Activated CD4-positive, alpha-beta T cell treated with anti-CD3 and anti-CD28 coated beads for 36 hours (primary cell): ENCODE results near the gene MRPL39. TPM values are rescaled to one million over a fixed set of nuclear protein-coding genes. Genes with fewer than 3 reads are reported as not detected.

Source experiments
- ATAC-seq: fragments of 200-7000 bp; cut with Tn5 transposase; one replicate; pipeline ENCODE4 v1.10.0; 2021; ENCODE audit warnings: mild to moderate bottlenecking, moderate library complexity
- CTCF ChIA-PET: fragments of 350-600 bp; sonication (Branson Sonifier 250); formaldehyde crosslinking; loops from one replicate; lab custom pipeline; 2021; ENCODE audit warnings: antibody characterized with exemption; lab: Charles Lee
- POLR2A ChIA-PET: fragments of 350-600 bp; sonication (Branson Sonifier 250); formaldehyde crosslinking; loops from one replicate; lab custom pipeline; 2021; ENCODE audit warnings: antibody characterized with exemption, inconsistent platforms; lab: Charles Lee
- DNase-seq: peaks from one replicate; pipeline ENCODE4 v3.0.0-alpha.2; 2020
- H3K27ac Mint-ChIP-seq: one replicate; pipeline ENCODE4 v1.8.0; 2021; ENCODE audit warnings: mixed read lengths
- H3K27me3 Mint-ChIP-seq: one replicate; pipeline ENCODE4 v1.8.0; 2021; ENCODE audit warnings: mixed read lengths
- H3K36me3 Mint-ChIP-seq: one replicate; pipeline ENCODE4 v1.8.0; 2021; ENCODE audit warnings: low read depth, mixed read lengths
- H3K4me1 Mint-ChIP-seq: one replicate; pipeline ENCODE4 v1.8.0; 2021; ENCODE audit warnings: mixed read lengths
- H3K4me3 Mint-ChIP-seq: one replicate; pipeline ENCODE4 v1.8.0; 2021; ENCODE audit warnings: mild to moderate bottlenecking, moderate library complexity, mixed read lengths
- H3K9me3 Mint-ChIP-seq: one replicate; pipeline ENCODE4 v1.8.0; 2021; ENCODE audit warnings: low read depth, mixed read lengths
- intact Hi-C, 2 experiments: fragments of 100-400 bp; cut with DNase I in 1 of 2; cut with micrococcal nuclease in 1 of 2; formaldehyde crosslinking; loops; one replicate each; pipeline versions ENCODE4 v1.14.2 to v1.15.1; 2022 to 2024; cut with DNase I, micrococcal nuclease
- total RNA-seq, 2 experiments: library from RNA; stranded (reverse); gene quantifications; one replicate each; pipeline ENCODE4 v1.2.3, GENCODE V29; 2021

MRPL39 gene
- total RNA-seq = 10 to 100 TPM; 78.4 to 84.5 TPM

DNA sequence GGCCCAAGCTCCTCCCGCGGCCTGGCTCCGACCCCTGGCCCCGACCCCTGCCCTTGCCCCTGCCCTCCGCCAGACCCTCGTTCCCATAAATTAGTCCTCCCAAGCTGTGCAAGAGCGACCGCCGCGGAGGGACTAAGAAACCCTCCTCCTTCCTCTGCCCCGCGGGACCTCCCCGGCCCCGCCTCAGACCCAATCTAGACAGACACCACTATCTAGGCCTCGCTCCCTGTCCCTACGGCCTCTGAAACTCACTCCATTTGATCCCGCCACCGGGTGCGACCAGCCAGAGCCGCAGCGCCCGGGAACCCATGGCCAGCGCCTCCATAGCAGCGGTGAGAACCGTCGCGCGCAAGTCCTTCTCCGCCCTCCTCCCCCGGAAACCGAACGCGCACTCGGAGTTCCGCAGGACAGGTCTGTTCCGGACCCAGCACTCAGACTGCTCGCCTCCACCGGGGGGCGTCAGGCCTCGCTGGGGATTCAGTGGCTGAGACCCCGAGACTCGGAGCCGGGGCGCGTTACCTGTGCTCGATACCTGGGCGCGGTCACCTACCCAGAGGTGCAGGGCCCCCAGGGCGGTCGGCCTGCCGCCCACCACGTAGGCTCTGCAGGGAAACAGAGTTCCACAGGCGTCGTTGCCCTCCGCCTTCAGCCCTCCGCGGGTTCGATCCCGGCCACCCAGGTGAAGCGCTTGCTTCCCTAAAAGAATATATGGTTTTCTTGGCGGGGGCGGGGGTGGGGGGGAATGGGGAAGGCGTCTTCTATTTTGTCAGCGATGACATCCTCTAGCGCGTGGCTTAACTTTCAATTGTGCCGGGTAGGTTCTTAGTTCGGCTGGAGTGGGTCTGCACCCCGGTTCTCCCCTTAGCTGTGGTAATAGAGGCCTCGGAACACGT is at the start of gene MRPL39:
Gene MRPL39 (minus strand): TSS at position 331 of the 893 bp plus-strand sequence. CDS start 6 bp downstream, at position 325.
- ATAC-seq = peak; percentile 95
- Mint-ChIP-seq H3K4me3 (peak within 1 kb of the TSS; percentile 97), H3K4me1 (peaks cover 37% of the 10 kb centered on the region), H3K27ac (peak within 1 kb of the TSS; percentile 100), H3K27me3 (no peaks in the 10 kb centered on the region), H3K36me3 (peaks cover 30% of the 10 kb centered on the region), H3K9me3 (no peaks in the 10 kb centered on the region)
- CTCF ChIA-PET = interaction anchor here (0.6 to 4.4 kb wide), 38 partner anchors 9 to 564 kb away, joined by 3 to 47 read pairs (median 5); partner anchors contain the start of genes APP, ATP5PF, GABPA and JAM2
- DNase-seq = peak; percentile 95
- intact Hi-C loops = loop anchor here (1.0 to 5.0 kb wide), 12 partner anchors 29 to 1110 kb away; partner anchors contain the start of genes JAM2 (in 2 of the 2) and APP (in 1 of the 2)
- POLR2A ChIA-PET = interaction anchor here (0.7 kb wide), 1 partner anchor 39 kb away, joined by 3 read pairs; no protein-coding TSS in a partner anchor

- Mint-ChIP-seq H3K27ac (no peak overlapping the region), H3K27me3 (no peaks in the 10 kb centered on the region), H3K4me3 (no peak overlapping the region), H3K4me1 (no peaks in the 10 kb centered on the region), H3K9me3 (no peaks in the 10 kb centered on the region), H3K36me3 (no peaks in the 10 kb centered on the region)
- ChIA-PET POLR2A (no interaction called here), CTCF (interaction anchor here (1.2 kb wide), 1 partner anchor 10 kb away, joined by 4 read pairs; no protein-coding TSS in a partner anchor)
- no peak for ATAC-seq
- intact Hi-C loops = no loop called here
- no peak for DNase-seq
These were observed 49.1 kb upstream of the MRPL39 start for GRCh38 chr21:25656412-25656811.

DNA sequence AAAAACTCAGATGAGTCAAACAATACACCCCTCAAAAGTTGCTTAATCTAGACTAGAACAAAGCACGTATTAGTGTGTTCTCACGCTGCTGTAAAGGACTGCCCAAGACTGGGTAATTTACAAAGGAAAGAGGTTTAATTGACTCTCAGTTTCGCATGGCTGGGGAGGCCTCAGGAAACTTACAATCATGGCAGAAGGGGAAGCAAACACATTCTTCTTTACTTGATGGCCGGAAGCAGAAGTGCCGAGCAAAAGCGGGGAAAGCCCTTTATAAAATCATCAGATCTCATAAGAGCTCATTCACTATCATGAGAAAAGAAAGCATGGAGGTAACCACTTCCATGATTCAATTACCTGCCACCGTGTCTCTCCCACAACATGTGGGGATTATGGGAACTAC is 41.9 kb upstream of the MRPL39 start:
- Mint-ChIP-seq H3K4me1 (no peaks in the 10 kb centered on the region), H3K4me3 (no peak overlapping the region), H3K27me3 (no peaks in the 10 kb centered on the region), H3K27ac (no peak overlapping the region), H3K36me3 (no peaks in the 10 kb centered on the region), H3K9me3 (no peaks in the 10 kb centered on the region)
- ATAC-seq = no peak
- ChIA-PET CTCF (interaction anchor here (1.0 kb wide), 1 partner anchor 10 kb away, joined by 3 read pairs; the partner anchor contains the start of gene JAM2), POLR2A (no interaction called here)
- no peak for DNase-seq
- intact Hi-C loops = no loop called here

- no peaks in the 10 kb centered on the region for H3K36me3 Mint-ChIP-seq
- no peaks in the 10 kb centered on the region for H3K9me3 Mint-ChIP-seq
- intact Hi-C loops = no loop called here
- ChIA-PET POLR2A (no interaction called here), CTCF (interaction anchor here (1.1 kb wide), 1 partner anchor 61 kb away, joined by 5 read pairs; no protein-coding TSS in a partner anchor)
- ATAC-seq (no peak), DNase-seq (no peak)
- H3K27ac Mint-ChIP-seq = no peak overlapping the region
- no peak overlapping the region for H3K4me3 Mint-ChIP-seq
- H3K27me3 Mint-ChIP-seq = no peaks in the 10 kb centered on the region
- H3K4me1 Mint-ChIP-seq = no peaks in the 10 kb centered on the region
These were observed 40.4 kb upstream of the MRPL39 start for GRCh38 chr21:25647647-25648046.

GRCh38 chr21:25646474-25646873 is 39.2 kb upstream of the MRPL39 start:
- Mint-ChIP-seq H3K27ac (no peak overlapping the region), H3K9me3 (no peaks in the 10 kb centered on the region), H3K27me3 (peaks cover 4% of the 10 kb centered on the region), H3K4me3 (no peak overlapping the region), H3K4me1 (no peaks in the 10 kb centered on the region), H3K36me3 (no peaks in the 10 kb centered on the region)
- POLR2A ChIA-PET = no interaction called here
- intact Hi-C loops = no loop called here
- CTCF ChIA-PET = interaction anchor here (0.9 kb wide), 1 partner anchor 9 kb away, joined by 4 read pairs; no protein-coding TSS in a partner anchor
- ATAC-seq = no peak
- DNase-seq = no peak

- H3K9me3 Mint-ChIP-seq = no peaks in the 10 kb centered on the region
- H3K4me3 Mint-ChIP-seq = no peak overlapping the region
- CTCF ChIA-PET = interaction anchor here (1.2 kb wide), 1 partner anchor 8 kb away, joined by 5 read pairs; no protein-coding TSS in a partner anchor
- ATAC-seq (no peak), DNase-seq (no peak)
- H3K4me1 Mint-ChIP-seq = peaks cover 13% of the 10 kb centered on the region
- intact Hi-C loops = no loop called here
- H3K27me3 Mint-ChIP-seq = peaks cover 20% of the 10 kb centered on the region
- no peaks in the 10 kb centered on the region for H3K36me3 Mint-ChIP-seq
- no peak overlapping the region for H3K27ac Mint-ChIP-seq
- POLR2A ChIA-PET = no interaction called here
These were observed 36.2 kb upstream of the MRPL39 start for GRCh38 chr21:25643486-25643885.

DNA sequence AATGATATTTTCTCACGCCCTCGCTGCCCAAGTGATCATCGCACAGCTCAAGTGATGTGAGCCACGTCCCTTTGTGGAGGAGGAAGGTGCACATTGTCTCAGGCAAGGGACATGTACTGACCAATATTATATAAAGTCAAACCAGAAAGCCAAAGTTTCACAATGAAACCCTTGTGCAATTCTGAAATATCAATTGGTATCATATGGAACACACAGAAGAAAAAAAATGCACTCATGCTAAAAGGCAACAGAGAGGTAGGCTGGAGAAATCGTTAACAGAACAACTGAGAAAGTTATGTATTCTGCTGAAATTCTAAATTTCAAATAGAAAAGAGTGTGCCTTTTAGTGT is 33.6 kb upstream of the MRPL39 start:
- peak overlapping the region; percentile 62 for H3K4me3 Mint-ChIP-seq
- intact Hi-C loops = no loop called here
- peak overlapping the region; percentile 11 for H3K27ac Mint-ChIP-seq

DNA sequence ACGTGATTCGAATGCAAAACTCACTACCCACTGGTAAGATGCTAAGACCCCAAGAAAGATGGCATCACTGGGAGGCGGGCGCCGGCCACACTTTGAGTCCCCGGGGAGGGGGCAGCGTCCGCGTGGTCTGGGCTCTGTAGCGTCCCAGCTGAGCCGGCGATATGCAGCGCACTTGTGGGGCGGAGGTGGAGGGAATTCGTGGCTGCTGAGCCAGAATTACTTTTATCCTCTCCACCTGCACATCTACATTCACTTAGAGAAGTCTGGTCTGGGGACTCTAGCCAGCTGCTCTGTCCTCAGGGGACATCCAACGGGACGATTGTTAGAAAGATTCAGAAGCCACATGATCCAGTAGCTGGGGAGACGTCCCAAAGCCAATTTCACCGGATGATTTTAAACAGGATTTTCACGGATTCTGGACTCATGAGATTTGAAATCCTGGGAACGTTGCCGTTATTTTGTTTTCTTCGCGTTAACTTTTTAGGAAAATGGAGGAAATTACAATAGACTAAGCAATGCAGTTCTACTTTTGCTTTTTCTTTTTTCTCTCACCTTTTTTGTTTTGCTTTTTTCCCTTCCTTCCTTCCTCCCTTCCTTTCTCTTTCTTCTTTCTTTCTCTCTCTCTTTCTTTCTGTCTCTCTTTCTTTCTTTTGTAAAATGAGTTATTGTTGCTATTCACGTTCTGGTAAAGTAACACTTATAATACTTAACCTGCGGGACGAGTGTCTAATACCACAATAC is 33.1 kb upstream of the MRPL39 start:
- peak overlapping the region; percentile 11 for H3K27ac Mint-ChIP-seq

More for the DNA sequence above, 33.6 kb upstream of the MRPL39 start:
- ChIA-PET CTCF (interaction anchor here (1.1 kb wide), 1 partner anchor 16 kb away, joined by 3 read pairs; no protein-coding TSS in a partner anchor), POLR2A (no interaction called here)
- ATAC-seq (no peak), DNase-seq (no peak)
- Mint-ChIP-seq H3K27me3 (peaks cover 38% of the 10 kb centered on the region), H3K9me3 (no peaks in the 10 kb centered on the region), H3K36me3 (no peaks in the 10 kb centered on the region), H3K4me1 (peaks cover 22% of the 10 kb centered on the region)

DNA sequence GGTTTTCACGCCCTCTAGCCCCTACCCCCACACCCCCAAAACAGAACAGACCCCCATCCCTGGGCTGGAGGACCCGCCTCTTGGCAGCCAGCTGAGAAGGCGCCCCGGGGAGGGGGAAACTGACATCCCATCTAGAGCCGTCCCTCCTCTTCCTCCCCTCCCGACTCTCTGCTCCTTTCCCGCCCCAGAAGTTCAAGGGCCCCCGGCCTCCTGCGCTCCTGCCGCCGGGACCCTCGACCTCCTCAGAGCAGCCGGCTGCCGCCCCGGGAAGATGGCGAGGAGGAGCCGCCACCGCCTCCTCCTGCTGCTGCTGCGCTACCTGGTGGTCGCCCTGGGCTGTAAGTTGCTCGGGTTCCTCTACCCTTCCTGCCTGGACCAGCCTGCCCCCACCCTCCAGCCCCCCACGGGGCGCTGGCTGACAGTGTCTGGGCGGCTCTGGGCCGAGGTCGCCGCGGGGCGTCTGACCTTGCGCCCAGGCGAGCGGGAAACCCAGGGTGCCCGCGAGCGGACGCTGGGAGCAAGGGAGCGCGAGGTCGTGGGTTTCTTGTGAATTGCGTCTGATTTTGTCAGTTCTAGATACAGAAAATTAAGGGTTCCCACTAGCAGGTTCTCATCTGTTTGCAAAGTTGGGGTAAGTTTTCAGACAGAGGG is 32.4 kb upstream of the MRPL39 start:
- peaks cover 28% of the 10 kb centered on the region for H3K4me1 Mint-ChIP-seq
- ATAC-seq = peak; percentile 76

More for the DNA sequence above, 33.1 kb upstream of the MRPL39 start:
- Mint-ChIP-seq H3K36me3 (no peaks in the 10 kb centered on the region), H3K4me1 (peaks cover 24% of the 10 kb centered on the region), H3K4me3 (peak overlapping the region; percentile 62), H3K27me3 (peaks cover 40% of the 10 kb centered on the region), H3K9me3 (no peaks in the 10 kb centered on the region)
- intact Hi-C loops = no loop called here
- ChIA-PET CTCF (interaction anchor here (1.1 kb wide), 1 partner anchor 15 kb away, joined by 3 read pairs; no protein-coding TSS in a partner anchor), POLR2A (no interaction called here)
- ATAC-seq = peak; percentile 15
- peak; percentile 26 for DNase-seq

DNA sequence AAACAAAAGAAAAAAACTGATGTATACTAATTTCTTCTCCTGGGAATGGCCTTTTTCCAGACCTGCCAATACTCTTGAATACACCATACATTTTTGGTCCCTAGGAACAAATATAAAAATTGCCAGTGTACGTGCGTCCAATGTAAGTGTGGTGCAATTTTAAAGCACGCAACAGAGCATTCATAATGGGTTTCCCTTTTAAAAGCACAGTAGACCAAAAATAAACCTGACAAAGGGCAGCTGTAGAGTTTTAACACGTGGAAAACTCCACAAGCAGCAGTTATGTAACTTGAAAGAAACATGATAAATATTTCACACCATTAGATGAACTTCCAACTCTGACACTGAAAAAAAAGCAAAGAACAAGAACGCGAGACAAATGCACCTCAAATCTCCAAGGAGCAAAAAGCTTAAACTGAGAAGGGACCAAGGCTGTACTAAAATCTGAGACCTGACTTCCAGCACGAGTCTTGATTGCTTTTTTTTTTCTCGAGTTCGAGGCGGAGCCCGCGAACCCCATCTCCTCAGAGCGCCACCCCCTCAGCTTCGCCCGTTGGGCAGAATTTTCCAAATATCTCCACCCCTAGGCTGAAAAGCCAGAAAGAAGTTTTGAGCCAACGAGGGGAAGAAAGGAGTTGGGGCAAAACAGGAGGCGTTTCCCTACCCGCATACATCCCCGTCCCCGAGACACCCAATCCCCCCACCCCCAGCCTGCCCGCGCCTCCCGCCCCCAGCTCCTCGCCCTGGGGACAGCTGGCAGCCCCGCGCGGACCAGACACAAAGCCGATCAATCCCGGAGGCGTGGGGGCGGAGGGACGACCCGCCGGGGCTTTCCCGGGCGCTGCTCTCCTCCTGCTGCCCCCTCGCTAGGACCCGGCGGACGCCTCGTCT is 31.6 kb upstream of the MRPL39 start, which contains the start of gene JAM2:
Gene JAM2 (plus strand): TSS at position 599 of the 891 bp plus-strand sequence. CDS start 564 bp downstream, outside the sequence.
- Mint-ChIP-seq H3K27ac (peak within 1 kb of the TSS; percentile 4), H3K36me3 (no peaks in the 10 kb centered on the region), H3K4me1 (peaks cover 29% of the 10 kb centered on the region), H3K4me3 (peak within 1 kb of the TSS; percentile 62), H3K27me3 (peaks cover 50% of the 10 kb centered on the region), H3K9me3 (no peaks in the 10 kb centered on the region)
- intact Hi-C loops = loop anchor here (1.0 to 10.0 kb wide), 4 partner anchors 31 to 166 kb away; partner anchors contain the start of genes ATP5PF (in 1 of the 2) and GABPA (in 1 of the 2)
- DNase-seq (peak; percentile 66), ATAC-seq (peak; percentile 42)
- ChIA-PET POLR2A (no interaction called here), CTCF (interaction anchor here (0.8 to 1.9 kb wide), 6 partner anchors 10 to 162 kb away, joined by 3 to 16 read pairs (median 4); partner anchors contain the start of gene MRPL39)

More for the DNA sequence above, 32.4 kb upstream of the MRPL39 start:
- intact Hi-C loops = loop anchor here (1.0 to 10.0 kb wide), 4 partner anchors 31 to 165 kb away; partner anchors contain the start of genes ATP5PF (in 1 of the 2) and GABPA (in 1 of the 2)
- CTCF ChIA-PET = interaction anchor here (1.0 to 1.9 kb wide), 4 partner anchors 10 to 160 kb away, joined by 3 to 16 read pairs (median 5); partner anchors contain the start of gene MRPL39
- Mint-ChIP-seq H3K4me3 (peak overlapping the region; percentile 62), H3K27ac (no peak overlapping the region), H3K9me3 (no peaks in the 10 kb centered on the region), H3K27me3 (peaks cover 47% of the 10 kb centered on the region), H3K36me3 (no peaks in the 10 kb centered on the region)
- POLR2A ChIA-PET = no interaction called here
- DNase-seq = peak; percentile 63
